Thymus (tissue), 11 donors: ENCODE measurements around the gene INSIG1. TPM values are rescaled to one million over a fixed set of nuclear protein-coding genes. Genes with fewer than 3 reads are reported as not detected.

Experiments
- DNase-seq, 9 donors: peaks; one replicate each; pipeline ENCODE4 v3.0.0-alpha.2; 2013; ENCODE audit warnings: low spot score in 9 of 9, low read depth in 6 of 9, missing footprints in 1 of 9
- H3K27ac ChIP-seq, 2 donors: one replicate each; pipeline ENCODE4 v1.5.1; 2013; ENCODE audit warnings: control low read depth in 1 of 2, low read depth in 1 of 2, low read length in 1 of 2, mild to moderate bottlenecking in 1 of 2, moderate library complexity in 1 of 2
- H3K27me3 ChIP-seq, 2 donors: one replicate each; pipeline ENCODE4 v1.5.1; 2013; ENCODE audit warnings: low read length in 1 of 2; ENCODE audit not compliant: control insufficient read depth in 2 of 2, insufficient read depth in 1 of 2
- H3K36me3 ChIP-seq, 2 donors: one replicate each; pipeline ENCODE4 v1.5.1; 2013; ENCODE audit warnings: low read length in 1 of 2, mild to moderate bottlenecking in 1 of 2, moderate library complexity in 1 of 2; ENCODE audit not compliant: control insufficient read depth in 2 of 2, insufficient read depth in 2 of 2
- H3K4me1 ChIP-seq, 2 donors: one replicate each; pipeline ENCODE4 v1.5.1; 2013; ENCODE audit warnings: low read length in 2 of 2; ENCODE audit not compliant: control insufficient read depth in 2 of 2, insufficient read depth in 2 of 2
- H3K4me3 ChIP-seq, 2 donors: one replicate each; pipeline ENCODE4 v1.5.1; 2013; ENCODE audit warnings: low read length in 2 of 2, control low read depth in 1 of 2, mild to moderate bottlenecking in 1 of 2
- H3K9me3 ChIP-seq, 2 donors: one replicate each; pipeline ENCODE4 v1.5.1; 2013; ENCODE audit warnings: low read length in 1 of 2, mild to moderate bottlenecking in 1 of 2; ENCODE audit not compliant: control insufficient read depth in 2 of 2, insufficient read depth in 1 of 2
- WGBS: extraction: QIAGEN DNeasy Blood & Tissue Kit; methylation state at CpG from one replicate; pipeline ENCODE4 v1.1.7; 2013; 5-methylcytosine and 5-hydroxymethylcytosine counted together
- polyA plus RNA-seq: library from polyadenylated mRNA; stranded (reverse); fragments of 200-250 nt; gene quantifications from one replicate; pipeline ENCODE4 v1.2.3, GENCODE V29; 2013
- total RNA-seq: library from RNA; stranded (reverse); fragments of 120-200 nt; gene quantifications from one replicate; pipeline ENCODE4 v1.2.4, GENCODE V29; 2013
- donor health status: healthy.

The INSIG1 gene
- total and polyA plus RNA-seq, 2 donors = 37.1 to 50.2 TPM

- Histone ChIP-seq H3K27ac (no peak overlapping the region), H3K4me1 (no peaks in the 10 kb centered on the region), H3K27me3 (peaks cover 0 to 15% of the 10 kb centered on the region in 2 donors), H3K9me3 (no peaks in the 10 kb centered on the region), H3K4me3 (no peak overlapping the region), H3K36me3 (no peaks in the 10 kb centered on the region)
- DNase-seq = no peak
- 90% methylated on average over 18 of the region's 18 CpGs for WGBS
Measured at GRCh38 chr7:155256081-155256760, 41.5 kb upstream of the INSIG1 start.

- no peak for DNase-seq
- Histone ChIP-seq H3K27me3 (peaks cover 0 to 20% of the 10 kb centered on the region in 2 donors), H3K36me3 (no peaks in the 10 kb centered on the region), H3K4me1 (no peaks in the 10 kb centered on the region), H3K9me3 (no peaks in the 10 kb centered on the region), H3K4me3 (no peak overlapping the region), H3K27ac (no peak overlapping the region)
- WGBS = 75% methylated on average over 8 of the region's 8 CpGs
Measured at GRCh38 chr7:155256761-155257481, 40.8 kb upstream of the INSIG1 start.

DNA sequence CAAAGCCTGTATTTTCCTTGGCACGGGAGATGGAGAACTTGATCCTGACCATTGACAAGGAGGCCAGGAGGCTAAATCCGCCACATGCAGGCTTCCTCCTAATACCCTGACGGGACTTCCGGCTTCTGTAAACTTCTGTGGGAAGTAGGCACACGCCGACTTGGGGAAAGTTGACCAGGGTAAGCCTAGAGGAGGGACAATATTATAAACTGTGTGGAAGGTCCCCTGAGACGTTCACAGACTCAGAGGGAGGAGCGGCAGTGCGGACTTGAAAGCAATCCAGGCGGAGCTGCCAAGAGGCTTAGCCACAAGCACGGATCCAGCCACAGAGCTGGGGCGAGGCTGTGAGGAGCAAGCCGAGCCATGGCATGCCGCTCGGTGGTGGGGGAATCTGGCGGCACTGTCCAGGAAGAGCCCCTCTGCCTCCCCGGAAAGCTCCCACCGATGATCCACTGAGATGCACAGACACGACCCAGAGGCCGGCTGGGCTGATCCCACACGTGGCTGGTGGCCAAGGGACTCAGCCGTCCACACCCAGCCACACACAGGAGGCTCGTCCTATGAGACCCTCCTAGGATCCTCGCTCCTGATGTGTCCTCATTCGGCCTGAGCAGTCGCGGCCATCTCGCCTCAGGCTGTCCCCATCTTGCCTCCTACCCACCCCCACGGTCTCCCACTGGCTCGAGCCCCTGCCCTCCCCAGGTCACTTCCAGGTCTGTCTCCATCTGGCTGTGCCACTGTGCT is 40.0 kb upstream of the INSIG1 start:
- no peak overlapping the region for H3K4me3 ChIP-seq
- no peaks in the 10 kb centered on the region for H3K4me1 ChIP-seq
- no peaks in the 10 kb centered on the region for H3K36me3 ChIP-seq
- H3K27ac ChIP-seq = peak overlapping the region in 1 of 2 donors; percentile 31
- peaks cover 0 to 18% of the 10 kb centered on the region in 2 donors for H3K27me3 ChIP-seq
- DNase-seq = no peak
- WGBS = 89% methylated on average over 30 of the region's 30 CpGs
- no peaks in the 10 kb centered on the region for H3K9me3 ChIP-seq

- H3K4me3 ChIP-seq = no peak overlapping the region
- H3K9me3 ChIP-seq = no peaks in the 10 kb centered on the region
- DNase-seq = no peak
- H3K4me1 ChIP-seq = no peaks in the 10 kb centered on the region
- peak overlapping the region in 1 of 2 donors; percentile 31 for H3K27ac ChIP-seq
- H3K27me3 ChIP-seq = peaks cover 0 to 15% of the 10 kb centered on the region in 2 donors
- WGBS = 66% methylated on average over 3 of the region's 3 CpGs
- no peaks in the 10 kb centered on the region for H3K36me3 ChIP-seq
Measured at GRCh38 chr7:155258226-155258560, 39.5 kb upstream of the INSIG1 start.

DNA sequence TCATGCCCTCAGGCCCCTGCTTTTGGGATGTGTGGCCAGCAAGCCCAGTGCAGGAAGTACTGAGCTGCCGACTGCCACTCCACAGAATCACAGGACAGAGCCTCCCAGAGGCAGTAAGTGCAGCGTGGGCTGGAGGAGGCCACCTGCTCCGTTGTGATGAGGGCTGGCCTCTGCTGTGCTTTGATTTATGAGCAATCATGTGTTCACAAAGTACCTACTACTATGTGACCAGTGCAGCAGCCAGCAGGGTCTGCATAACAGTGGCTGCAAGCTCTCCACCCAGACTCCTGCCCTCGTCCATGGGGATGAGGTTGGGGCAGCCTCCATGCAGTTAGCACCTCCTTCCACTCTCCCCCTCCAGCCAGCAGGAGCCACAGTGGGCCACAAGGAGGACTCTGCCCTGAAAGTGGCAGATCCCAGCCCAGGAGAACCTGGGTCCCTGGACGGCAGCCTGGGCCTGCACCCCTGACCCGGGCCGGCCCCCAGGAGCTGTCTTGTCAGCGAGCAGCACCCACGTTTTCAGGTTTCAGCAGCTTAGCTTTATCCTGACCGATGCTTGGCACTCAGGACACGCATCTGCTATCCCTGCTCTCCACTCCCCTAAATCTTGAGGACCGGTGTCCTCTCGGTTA is 37.7 kb upstream of the INSIG1 start:
- H3K4me3 ChIP-seq = no peak overlapping the region
- H3K9me3 ChIP-seq = no peaks in the 10 kb centered on the region
- DNase-seq = no peak
- no peaks in the 10 kb centered on the region for H3K4me1 ChIP-seq
- no peaks in the 10 kb centered on the region for H3K36me3 ChIP-seq
- 90% methylated on average over 13 of the region's 13 CpGs for WGBS
- no peak overlapping the region for H3K27ac ChIP-seq
- H3K27me3 ChIP-seq = peaks cover 0 to 11% of the 10 kb centered on the region in 2 donors

DNA sequence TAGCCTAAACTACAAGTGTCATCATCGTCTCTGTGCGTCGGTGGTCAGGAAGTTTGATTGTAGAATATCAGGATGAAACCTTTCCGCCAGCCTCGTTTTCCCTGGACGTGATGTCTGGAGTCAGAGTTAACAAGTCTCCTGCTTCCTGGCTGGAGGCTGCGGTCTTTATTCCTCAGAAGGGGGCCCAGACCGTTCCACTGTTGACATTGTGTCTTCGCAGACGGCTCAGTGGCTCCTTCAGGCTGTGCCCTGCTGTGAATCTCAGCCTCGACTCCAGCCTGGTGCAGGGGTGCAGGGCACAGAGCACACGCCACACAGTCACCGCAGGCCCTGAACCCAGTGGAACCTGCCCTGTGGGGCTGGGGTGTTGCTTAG is 37.2 kb upstream of the INSIG1 start:
- Histone ChIP-seq H3K27ac (no peak overlapping the region), H3K9me3 (no peaks in the 10 kb centered on the region), H3K36me3 (no peaks in the 10 kb centered on the region), H3K27me3 (peaks cover 0 to 11% of the 10 kb centered on the region in 2 donors), H3K4me3 (no peak overlapping the region), H3K4me1 (no peaks in the 10 kb centered on the region)
- no peak for DNase-seq
- 94% methylated on average over 13 of the region's 13 CpGs for WGBS

DNA sequence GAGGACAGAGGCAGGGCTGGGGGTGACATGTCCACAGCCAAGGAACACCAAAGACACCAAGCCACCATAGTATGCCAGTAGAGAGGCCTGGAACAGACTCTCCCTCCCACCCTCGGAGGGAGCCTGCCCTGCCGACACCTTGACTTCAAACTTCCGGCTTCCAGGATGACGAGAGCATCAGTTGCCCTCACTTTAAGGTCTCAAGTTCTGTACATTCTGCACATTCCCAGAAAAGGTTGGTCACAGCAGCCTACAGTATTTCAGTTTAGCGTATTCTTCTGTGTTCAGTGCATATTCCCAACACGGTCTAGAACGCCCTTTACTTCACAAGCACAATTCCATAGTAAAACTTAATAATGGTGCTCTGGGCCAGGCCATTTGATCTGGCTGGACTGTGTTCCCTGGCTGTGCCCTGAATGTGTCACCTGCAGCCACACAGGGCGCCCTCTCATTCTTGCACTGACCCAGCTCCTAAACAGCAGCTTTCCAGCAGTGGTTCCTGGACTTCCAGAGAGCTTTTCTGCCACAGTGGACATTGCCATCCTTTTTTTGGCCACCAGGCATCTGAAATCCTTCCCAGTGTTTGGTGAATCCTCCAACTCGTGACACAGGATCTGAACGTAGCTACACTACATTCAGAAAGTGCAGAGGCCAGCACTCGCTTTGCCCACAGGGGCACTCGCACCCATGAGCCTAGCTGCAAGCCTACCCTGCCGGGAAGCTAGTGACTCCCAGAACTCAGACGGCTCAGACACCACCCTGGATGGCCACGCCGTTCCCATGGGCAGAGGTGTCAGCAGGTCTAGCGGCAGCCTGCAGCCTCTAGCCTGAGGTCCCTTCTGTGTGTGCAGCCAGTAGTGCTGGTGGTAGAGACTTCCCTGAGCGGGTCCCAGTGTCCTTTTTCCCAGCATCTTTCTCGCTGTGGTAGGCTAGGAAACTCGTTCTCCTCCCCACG is 36.4 kb upstream of the INSIG1 start:
- H3K4me1 ChIP-seq = no peaks in the 10 kb centered on the region
- WGBS = 95% methylated on average over 21 of the region's 21 CpGs
- no peak overlapping the region for H3K4me3 ChIP-seq
- H3K27me3 ChIP-seq = peaks cover 0 to 10% of the 10 kb centered on the region in 2 donors
- no peak overlapping the region for H3K27ac ChIP-seq
- no peaks in the 10 kb centered on the region for H3K36me3 ChIP-seq
- no peaks in the 10 kb centered on the region for H3K9me3 ChIP-seq
- DNase-seq = no peak

DNA sequence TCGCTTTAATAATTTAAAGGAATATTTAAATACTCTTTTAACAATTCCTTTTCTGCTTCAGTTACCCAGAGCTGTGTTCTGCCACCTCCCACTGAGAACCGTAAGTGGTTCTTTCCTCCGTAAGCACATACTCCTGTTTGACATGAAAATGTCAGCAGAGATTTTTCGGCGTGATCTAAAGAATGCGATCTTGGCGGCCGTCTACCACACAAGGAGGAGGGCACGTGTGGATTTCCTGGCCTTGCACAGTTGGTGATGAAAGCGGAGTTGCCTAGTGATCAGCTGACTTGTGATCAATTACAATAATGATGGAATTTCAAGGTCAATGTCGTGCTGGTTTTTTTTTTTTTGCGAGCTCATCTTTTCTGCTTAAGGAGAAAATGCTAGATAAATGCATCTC is 35.6 kb upstream of the INSIG1 start:
- 94% methylated on average over 12 of the region's 12 CpGs for WGBS
- Histone ChIP-seq H3K9me3 (peaks cover 0 to under 1% of the 10 kb centered on the region in 2 donors), H3K4me1 (no peaks in the 10 kb centered on the region), H3K27ac (no peak overlapping the region), H3K27me3 (peaks cover 0 to 8% of the 10 kb centered on the region in 2 donors), H3K36me3 (no peaks in the 10 kb centered on the region), H3K4me3 (no peak overlapping the region)
- DNase-seq = no peak
